ENCODE measurements around the gene ZMIZ1.

The ZMIZ1 gene

DNA sequence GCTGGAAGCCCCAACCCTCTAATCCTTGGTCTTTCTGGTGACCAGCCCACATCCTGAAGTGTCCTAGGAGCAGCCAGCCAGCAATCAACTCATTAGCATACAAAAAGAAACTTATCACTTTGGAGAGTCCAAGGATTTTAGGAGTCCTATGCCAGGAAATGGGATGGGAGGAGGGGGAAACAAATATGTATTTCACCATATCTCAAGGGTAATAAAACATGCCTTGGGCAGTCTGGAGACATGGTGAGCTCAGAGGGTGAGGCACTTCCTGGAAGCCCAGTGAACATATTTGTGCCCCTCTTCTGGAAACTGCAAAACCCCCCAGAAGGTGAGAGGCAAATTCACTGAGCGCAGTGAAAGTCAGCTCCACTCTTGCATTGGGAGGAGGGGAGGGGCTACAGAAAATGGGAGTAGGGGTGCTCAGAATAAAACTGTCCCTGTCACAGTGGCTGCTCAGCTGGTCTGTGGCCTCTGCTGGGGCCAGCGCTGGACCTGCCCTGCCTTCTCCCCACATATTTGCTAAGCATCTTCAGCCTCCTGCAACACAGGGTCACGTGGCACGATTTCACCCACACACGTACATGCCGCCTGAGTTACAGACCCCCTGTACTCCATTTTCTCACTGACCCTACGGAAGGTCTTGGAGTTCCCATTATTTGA lies 17.7 kb upstream of the ZMIZ1 start:
- peak; percentile 50 for DNase-seq (ENCODE audit: low spot score)

DNA sequence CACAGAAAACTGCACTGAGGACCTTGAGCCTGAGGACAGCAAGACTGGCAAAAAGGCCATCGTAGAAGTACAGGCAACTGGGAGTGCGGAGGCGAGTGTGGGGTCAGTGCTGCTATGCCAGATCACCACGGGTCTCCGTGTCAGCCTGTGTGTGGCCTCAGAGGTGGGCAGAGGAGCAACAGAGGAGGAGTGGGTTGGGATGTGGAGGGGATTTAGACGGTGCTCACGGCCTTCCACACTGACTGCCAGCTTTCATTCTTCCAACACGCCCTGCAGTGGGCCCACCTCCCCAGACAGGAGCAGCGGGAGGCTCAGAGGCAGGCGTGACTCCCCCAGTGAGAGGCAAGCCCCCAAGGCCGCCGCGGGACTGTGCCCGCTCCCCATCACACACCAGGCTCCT lies 17.0 kb upstream of the ZMIZ1 start:
- no peak for DNase-seq (ENCODE audit: low spot score)

DNA sequence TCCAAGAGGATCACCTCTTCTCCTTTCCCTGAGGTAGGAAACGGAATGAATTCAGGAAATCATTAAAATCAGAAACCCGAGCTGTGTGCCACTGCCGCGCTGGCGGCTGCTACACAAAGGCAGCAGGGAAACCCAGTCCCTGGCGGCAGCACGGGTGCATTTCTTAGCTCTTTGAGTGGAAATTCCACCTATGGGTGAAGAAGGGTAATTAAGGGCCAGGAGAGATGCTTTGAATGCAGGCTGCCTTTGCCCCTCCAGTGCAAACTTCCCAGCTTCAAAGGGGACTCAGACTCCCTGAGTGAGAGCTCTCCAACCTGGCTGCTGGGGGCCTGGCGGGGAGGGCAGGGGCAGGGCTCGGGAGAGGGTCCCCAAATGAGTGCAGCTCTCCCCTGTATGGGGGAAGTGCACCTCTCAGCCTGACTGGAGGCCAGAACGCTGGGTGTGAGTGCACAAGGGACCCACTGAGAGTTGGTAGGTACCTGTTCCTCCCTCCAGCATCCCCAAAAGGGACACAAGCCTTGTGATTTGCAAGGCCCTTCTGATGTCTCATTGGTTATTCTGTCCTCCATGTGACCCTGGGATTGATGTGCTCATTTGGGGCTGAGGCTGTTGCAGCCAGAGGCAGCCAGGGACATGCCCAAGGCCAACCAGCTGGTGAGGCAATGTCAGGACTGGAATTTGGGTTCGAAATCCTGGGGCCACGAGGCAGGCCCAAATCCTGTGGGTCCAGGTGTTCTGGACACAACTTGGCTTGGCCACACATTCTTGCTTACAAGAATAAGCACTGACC lies 16.3 kb upstream of the ZMIZ1 start:
- DNase-seq (ENCODE audit: low spot score), result peak; percentile 63

DNA sequence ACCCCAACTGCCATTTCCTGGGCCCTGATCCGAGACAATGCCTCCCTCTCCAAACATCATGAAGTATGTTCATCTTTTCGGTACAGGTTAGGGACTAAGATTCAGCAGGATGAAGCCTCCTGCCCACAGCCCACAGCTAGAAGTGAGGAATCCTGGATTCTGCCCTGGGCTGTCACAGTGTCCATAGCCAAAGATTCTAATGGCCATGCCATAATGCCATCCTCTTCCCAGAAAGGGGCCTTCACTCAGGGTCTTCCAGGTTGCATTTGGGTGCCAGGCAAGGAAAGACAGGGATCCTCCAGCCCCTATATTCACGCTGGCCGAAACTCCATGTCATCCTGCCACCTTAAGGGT lies 15.7 kb upstream of the ZMIZ1 start:
- DNase-seq (ENCODE audit: low spot score), result no peak

DNA sequence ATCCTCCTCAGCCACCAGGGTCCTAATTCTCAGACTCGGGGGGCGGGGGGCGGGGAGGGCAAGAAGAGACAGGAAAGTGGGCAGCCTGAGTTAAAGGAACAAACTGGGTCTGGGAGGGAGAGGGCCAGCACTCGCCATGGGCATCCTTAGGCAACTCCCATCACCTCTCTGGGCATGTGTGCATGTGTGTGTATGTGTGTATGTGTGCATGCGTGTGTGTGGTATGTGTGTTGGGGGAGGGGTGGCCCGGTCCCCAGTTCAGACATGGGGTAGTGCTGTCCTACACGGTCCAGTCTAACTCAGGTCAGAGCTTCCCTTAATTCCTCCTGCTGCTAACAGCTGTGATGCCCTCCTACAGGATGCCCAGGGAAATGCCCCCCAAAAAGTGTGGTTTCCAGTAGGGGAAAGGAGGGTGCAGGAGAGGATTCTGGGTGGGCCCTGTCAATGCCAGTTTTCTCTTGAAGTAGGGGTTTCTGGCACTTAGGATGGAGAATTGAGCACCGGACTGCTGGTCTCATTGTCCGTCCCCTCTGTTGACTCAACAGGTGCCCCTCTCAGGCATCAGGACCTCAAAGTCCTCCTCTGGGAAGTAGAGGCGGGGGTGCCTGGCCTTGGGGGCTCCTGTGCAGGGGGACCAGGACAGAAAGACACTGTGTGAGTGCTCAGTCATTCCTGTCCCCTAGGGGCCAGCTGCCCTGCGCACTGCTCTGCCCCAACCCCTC lies 15.1 kb upstream of the ZMIZ1 start:
- no peak for DNase-seq (ENCODE audit: low spot score)

DNA sequence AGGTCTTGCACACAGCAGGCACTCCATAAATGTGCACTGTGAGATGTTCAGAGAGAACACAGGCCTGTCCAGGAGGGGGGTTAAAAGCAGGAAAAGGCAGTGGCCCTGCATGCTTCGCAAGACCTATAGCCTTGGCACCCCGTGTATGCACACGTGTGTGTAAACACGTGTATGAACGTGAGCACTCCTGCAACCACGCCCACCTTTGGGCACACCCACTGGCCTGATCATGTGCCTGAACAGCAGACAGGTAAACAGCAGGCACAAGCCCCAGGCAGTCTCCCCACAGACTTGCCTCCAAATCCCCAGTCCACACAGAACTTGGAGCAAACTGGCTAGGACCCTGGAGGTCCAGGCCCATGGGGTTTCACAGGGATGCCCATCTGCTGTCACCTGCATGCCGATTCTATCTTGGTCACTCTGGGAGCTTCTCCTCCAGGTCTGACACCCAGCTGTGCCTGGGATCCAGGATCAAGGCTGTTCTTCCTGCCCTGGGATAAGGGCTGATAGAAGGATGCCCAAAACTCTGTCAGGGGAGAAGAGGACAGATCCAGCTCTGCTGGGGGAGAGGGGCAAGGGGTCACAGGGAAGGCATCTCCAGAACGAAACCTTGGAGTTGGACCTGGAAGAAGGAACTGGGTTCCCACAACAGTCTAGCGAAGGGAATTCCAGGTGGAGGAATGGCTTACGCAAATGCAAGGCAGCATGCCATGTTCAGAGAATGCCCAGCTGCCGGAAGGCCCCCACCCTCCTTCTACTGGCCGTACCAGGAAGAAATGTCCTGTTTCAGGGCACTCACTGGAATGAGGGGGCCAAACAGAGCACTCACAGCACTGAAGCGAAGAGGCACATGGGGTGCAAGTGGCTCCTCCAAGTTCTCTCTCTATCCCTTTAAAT lies 14.3 kb upstream of the ZMIZ1 start:
- no peak for DNase-seq (ENCODE audit: low spot score)

DNA sequence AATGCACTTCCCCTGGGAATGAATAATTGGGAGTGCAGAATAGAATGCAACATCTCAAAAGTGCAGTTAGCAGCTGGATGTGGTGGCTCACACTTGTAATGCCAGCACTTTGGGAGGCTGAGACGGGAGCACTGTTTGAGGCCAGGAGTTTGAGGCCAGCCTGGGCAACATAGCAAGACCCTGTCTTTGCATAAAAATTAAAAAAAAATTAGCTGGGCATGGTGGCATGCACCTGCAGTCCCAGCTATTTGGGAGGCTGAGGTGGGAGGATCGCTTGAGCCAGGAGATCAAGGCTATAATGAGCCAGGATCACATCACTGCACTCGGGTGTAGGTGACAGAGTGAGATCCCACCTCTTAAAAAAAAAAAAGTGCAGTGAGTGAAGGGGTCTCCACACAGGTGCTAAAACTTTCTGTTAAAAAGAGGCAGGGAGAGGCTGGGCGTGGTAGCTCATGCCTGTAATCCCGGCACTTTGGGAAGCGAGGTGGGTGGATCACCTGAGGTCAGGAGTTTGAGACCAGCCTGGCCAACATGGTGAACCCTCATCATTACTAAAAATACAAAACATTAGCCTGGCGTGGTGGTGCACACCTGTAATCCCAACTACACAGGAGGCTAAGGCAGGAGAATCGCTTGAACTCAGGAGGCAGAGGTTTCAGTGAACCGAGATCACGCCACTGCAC lies 13.5 kb upstream of the ZMIZ1 start:
- DNase-seq (ENCODE audit: low spot score), result no peak

DNA sequence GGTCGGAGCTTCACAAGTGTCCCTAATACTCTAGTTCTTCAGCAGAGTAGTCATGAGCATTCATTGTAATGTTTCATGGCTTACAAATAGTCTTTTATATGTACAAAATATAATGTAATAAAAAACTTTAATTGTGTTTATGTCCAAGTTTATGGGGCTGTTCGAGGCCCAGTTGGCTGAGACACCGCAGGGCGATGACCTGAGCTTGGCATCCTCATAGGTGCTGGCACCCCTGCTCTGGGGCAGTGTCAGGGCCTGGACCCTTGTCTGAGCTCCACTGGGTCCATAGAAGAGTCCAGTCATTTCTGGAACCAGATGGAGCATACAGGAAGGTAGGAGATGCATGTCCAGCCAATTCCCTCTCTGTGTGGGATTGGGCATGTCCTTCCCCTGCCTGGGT lies 12.9 kb upstream of the ZMIZ1 start:
- DNase-seq (ENCODE audit: low spot score), result no peak

DNA sequence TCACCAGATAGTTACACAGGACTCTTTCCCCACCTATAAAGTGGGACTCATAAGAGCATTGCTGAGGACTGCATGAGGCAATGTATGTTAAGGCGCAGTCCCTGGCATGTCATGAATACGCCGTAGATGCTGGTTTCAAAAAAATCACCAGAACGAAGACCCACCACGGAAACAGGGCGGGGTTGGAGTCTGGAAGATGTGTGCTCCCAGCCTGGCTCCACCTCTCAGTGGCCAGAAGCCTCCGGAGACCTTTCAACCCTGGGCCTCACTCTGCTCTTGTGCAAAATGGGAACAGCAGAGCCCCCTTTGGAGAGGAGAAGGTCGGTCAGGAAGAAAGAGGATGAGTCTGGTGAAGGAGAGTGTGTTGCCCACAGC lies 12.4 kb upstream of the ZMIZ1 start:
- no peak for DNase-seq (ENCODE audit: low spot score)

DNA sequence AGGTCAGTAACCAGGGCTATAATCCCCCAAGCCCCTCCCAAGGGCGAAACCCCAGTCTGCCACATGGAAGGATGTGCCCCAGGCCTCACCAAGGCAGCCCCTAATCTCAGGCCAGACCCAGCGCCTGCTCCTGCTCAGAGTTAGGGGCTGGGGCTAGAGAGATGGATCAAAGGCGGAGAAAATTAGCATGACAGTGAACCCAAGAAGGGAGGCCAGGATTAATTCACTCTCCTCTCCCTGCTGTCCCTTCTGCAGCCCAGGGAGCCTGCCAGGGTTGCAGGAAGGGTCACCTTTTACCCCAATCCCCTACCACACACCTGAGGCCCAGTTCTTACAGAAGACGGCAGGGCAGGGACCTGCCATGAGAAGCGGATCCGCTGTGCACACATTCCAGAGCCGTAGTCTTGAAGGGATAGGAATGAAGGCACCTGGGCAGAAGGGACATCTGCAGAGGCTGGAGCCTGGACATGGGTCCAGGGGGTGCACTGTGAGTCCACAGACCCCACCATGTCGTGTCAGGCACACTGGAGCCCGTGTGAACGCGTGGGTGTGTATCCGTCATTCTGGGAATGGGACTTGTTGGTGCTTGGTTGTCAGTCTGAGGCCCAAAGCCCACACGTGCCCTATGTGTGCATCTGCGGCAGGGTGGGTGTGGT lies 11.9 kb upstream of the ZMIZ1 start:
- DNase-seq (ENCODE audit: low spot score), result no peak

DNA sequence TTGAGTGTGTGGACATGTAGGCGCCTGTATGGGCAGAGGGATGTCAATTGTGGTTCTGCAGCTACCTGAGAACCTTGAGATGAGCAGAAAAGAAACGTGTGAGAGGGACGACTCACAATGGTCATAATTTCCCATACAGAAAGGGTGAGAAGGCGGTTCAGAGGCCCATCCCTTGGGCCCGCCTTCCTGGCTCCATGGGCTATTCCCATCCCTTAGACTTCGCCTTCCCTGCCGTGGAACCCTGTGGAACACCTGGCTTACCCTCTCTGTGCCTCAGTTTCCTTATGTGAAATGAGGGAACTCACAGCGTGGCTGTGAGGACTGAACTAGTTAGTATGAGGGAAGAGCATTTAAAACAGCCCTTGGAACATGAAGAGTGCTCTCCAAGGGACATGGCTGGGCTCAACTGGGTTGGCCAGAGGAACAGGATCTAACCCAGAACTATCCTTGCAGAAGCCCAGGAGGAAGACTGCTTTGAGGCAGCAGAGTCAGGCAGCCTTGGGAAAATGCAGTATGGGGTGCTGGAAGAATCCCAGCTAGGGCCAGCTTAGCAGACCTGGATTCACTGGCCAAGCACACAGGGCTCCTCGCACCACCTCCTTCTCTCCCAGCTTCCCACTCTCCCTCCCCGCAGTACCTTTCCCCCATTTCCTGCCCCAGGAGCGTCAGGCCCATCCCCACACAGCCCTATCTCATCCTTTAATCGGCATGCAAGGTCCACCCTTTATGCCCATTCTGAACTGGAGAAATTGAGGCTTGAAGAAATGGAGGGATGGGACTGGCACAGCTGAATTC lies 11.1 kb upstream of the ZMIZ1 start:
- DNase-seq (ENCODE audit: low spot score), result no peak

DNA sequence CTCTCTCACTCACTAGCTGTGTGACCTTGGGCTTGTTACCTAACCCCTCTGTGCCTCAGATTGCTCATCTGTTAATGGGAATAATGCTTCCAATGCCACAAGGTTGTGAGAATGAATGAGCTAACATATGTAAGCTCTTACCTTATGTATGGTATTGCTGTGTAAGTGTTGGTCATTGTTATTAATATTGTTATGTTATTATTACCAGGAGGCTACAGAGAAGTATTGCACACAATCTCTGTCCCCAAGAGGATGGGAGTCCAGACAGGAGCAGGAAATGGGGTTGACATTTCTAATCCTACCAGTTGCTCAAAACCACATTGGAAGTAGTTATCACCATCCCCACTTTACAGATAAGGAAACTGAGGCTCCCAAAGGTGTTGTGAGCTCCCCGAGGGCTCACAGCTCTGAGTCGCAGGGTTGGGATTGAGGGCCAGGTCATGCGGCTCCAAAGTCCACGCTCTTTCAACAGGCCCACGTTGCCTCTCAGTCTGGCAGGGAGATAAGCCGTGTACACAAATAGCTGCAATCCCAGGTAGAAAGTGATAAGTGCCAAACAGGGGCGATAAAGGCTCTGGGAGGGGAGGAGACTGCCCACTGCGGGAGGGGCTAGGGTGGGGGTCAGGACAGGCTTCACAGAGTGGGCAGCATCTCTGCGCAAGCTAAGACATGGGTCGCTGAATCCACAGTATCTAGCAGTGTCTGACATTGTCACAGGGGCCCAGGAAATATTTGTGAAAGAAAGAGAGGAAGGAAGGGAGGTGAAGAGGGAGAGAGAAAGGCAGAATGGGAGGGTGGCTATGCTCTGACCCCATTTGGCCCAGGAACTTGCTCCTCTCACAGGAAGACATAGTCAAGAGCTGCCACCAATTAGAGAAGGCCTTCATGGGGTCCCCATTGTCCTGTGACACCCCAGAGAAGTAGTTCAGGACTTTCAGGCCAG lies 9.6 kb upstream of the ZMIZ1 start:
- no peak for DNase-seq (ENCODE audit: low spot score)

DNA sequence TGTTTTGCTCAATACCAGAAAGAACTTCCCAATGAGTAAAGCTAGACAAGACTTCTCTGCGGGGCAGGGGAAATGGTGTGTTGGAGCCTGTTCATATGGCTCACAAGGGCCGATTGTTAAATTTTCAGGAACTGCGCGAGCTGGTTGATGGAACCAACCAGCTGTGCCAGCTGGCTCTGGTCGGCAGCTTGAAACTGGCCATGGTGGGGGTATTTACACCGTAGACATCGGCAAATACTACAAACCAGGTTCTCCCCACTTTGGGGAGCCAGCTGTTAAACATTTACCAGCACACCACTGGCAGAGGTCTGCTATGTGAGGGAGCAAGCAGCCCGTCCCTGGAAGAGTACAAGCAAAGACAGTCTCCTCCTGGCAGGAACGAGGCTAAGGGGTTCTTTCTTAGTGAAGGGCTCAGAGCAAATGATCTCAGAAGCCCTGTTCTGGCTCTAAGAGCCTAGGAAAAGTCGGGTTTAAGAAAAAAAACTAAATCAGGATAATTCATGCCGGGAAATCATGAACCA lies 8.8 kb upstream of the ZMIZ1 start:
- DNase-seq (ENCODE audit: low spot score), result no peak

DNA sequence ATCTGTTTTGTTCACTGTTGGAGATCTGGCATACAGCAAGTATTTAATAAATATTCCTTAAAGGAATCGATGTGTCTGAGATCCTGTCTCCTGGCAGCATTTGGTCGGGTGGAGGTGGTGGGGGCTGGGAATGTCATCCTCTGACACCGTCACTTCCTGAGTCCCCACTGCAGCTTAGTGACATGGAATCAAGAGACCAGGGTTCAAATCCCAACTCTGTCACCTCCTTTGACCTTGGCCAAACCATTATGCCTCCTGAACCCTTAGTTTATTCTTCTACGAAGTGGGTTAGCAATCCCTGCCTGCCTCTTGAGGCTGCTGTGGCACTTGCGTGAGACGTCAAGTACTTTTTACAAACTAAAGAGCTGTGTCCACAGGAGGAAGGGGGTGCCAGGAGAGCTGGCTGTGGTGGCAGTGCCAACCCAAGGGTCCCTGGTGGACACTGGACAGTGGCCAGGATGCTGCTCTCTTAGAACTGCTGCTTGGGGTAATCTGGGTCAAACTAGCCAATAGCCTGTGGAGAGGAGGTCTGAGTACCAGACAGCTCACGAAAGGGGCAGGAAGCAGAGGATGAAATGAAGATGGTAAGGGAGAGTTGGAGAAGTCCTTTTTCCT lies 8.0 kb upstream of the ZMIZ1 start:
- DNase-seq (ENCODE audit: low spot score), result no peak

DNA sequence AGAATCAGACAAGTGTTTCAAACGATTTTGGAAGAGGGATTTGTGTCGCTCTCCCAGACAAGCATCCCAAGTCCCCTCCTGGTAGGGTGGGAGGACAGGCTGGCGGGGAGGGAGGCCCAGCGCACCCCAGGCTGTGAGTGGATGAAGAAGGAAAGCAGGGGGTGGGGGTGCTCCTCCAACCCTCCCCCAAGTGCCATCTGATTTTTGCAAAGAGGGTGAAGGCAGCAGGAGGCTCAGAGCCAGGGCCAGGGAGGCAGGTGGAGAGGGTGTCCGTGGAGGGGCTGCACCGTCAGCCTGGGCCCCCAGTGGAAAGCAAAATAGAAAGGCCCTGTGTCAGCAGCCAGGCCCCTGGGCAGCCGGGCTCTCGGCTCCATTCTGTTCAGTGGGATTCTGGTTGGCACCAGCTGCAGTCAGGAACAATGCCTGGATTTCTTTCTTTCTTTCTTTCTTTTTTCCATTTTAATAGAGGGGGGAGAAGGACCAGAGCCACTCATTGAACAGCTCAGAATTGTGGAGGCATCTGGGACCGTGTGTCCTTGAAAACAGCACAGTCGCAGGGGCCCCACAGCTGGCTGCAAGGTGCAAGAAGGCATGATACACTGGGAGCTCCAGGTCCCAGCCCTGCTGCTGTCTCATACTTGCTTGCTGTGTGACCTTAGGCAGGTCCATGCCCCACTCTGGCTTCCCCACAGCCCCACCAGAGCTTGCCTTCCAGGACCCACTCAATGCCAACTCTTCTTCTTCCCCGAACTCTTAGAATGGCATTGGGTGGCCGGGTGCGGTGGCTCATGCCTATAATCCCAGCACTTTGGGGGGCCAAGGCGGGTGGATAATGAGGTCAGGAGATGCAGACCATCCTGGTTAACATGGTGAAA lies 7.1 kb upstream of the ZMIZ1 start:
- DNase-seq (ENCODE audit: low spot score), result no peak

DNA sequence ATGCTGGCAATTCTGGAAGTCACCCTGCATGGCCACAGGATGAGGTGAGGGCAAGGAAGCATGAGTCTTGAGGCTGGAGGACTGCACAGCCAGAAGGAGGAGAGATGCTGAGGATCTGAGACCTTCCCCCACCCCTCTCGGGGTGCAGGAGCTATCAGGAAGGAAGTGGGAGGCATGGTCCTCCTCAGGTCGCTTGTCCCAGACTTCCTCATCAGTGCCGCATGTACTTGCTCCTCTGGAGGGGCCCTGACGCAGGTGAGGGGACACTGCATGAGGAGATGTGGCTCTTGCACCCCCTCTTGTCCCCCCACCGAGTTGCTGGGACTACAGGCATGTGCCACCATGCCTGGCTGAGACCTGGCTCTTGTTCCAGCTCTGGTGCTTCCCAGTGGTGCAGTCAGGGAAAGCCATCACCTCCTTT lies 5.7 kb upstream of the ZMIZ1 start:
- no peak for DNase-seq (ENCODE audit: low spot score)

All from kidney capillary endothelial cell (primary cell).